GM19193 (cell line): ENCODE data around the gene LAMB2.

Experiments
- POLR2A ChIP-seq: IDR thresholded peaks from 4 replicates; pipeline ENCODE4 v1.6.1; 2011; ENCODE audit not compliant: insufficient read depth, insufficient read length; ENCODE audit errors: extremely low read depth

Gene LAMB2

GRCh38 chr3:49132437-49133225 lies at the start of gene LAMB2:
LAMB2 (minus strand) TSS chr3:49133050; CDS start chr3:49132867, 183 bp downstream.
- no peak for TF ChIP-seq POLR2A

GRCh38 chr3:49181351-49181750 lies 48.5 kb upstream of the LAMB2 start:
- no peak for TF ChIP-seq POLR2A

- TF ChIP-seq POLR2A: no peak
Observed at GRCh38 chr3:49180116-49180515, 47.3 kb upstream of the LAMB2 start.

GRCh38 chr3:49177073-49177472 lies 44.2 kb upstream of the LAMB2 start:
- no peak for TF ChIP-seq POLR2A

- TF ChIP-seq POLR2A: no peak
Observed at GRCh38 chr3:49175530-49175929, 42.7 kb upstream of the LAMB2 start.

- TF ChIP-seq POLR2A: no peak
Observed at GRCh38 chr3:49174397-49174985, 41.6 kb upstream of the LAMB2 start.

- no peak for TF ChIP-seq POLR2A
Observed at GRCh38 chr3:49173792-49174170, 40.9 kb upstream of the LAMB2 start.

- no peak for TF ChIP-seq POLR2A
Observed at GRCh38 chr3:49173116-49173791, 40.4 kb upstream of the LAMB2 start.

- TF ChIP-seq POLR2A: no peak
Observed at GRCh38 chr3:49172551-49173041, 39.7 kb upstream of the LAMB2 start.

GRCh38 chr3:49171775-49172500 lies 39.1 kb upstream of the LAMB2 start:
- no peak for TF ChIP-seq POLR2A

- no peak for TF ChIP-seq POLR2A
Observed at GRCh38 chr3:49171119-49171774, 38.4 kb upstream of the LAMB2 start, which contains the start of gene KLHDC8B. KLHDC8B (plus strand) TSS chr3:49171598; CDS start chr3:49172770, 1,172 bp downstream.

- no peak for TF ChIP-seq POLR2A
Observed at GRCh38 chr3:49170744-49171118, 37.9 kb upstream of the LAMB2 start.

- TF ChIP-seq POLR2A: no peak
Observed at GRCh38 chr3:49166752-49167556, 34.1 kb upstream of the LAMB2 start.

- TF ChIP-seq POLR2A: peak; percentile 77
Observed at GRCh38 chr3:49165771-49166751, 33.2 kb upstream of the LAMB2 start, which contains the start of gene CCDC71. CCDC71 (minus strand) TSS chr3:49166331; CDS start chr3:49164208, 2,123 bp downstream.
